ENCODE measurements around the gene SAP30BP. TPM values are rescaled to one million over a fixed set of nuclear protein-coding genes. Genes with fewer than 3 reads are reported as not detected.

The SAP30BP gene
- total and polyA plus RNA-seq, 4 donors = 43.3 to 127 (median 75.6) TPM

GRCh38 chr17:75756451-75757085 lies 89.4 kb downstream of the SAP30BP start:
- intact Hi-C loops (cut with DNase I) = no loop called here
- 88 to 89% methylated on average over 28 to 29 of the region's 29 CpGs for WGBS, 2 donors
- DNase-seq (peak in 1 of 2 donors; percentile 76), ATAC-seq (ENCODE audit: low FRiP score) (no peak)
- H3K36me3 ChIP-seq (ENCODE audit: control insufficient read depth in 1 of 2, insufficient read depth in 2 of 2, low read length in 1 of 2) = no peaks in the 10 kb centered on the region
- H3K27me3 ChIP-seq (ENCODE audit: control insufficient read depth in 1 of 2, insufficient read depth in 2 of 2, low read length in 1 of 2) = no peaks in the 10 kb centered on the region
- no peak overlapping the region for H3K4me3 ChIP-seq (ENCODE audit: low read length in 2 of 2)
- no peak overlapping the region for H3K27ac ChIP-seq (ENCODE audit: low read depth in 1 of 2, low read length in 2 of 2)
- no peaks in the 10 kb centered on the region for H3K9me3 ChIP-seq (ENCODE audit: control insufficient read depth, low read length)
- no peaks in the 10 kb centered on the region for H3K4me1 ChIP-seq (ENCODE audit: control insufficient read depth in 1 of 2, insufficient read depth in 2 of 2, low read length in 2 of 2)

DNA sequence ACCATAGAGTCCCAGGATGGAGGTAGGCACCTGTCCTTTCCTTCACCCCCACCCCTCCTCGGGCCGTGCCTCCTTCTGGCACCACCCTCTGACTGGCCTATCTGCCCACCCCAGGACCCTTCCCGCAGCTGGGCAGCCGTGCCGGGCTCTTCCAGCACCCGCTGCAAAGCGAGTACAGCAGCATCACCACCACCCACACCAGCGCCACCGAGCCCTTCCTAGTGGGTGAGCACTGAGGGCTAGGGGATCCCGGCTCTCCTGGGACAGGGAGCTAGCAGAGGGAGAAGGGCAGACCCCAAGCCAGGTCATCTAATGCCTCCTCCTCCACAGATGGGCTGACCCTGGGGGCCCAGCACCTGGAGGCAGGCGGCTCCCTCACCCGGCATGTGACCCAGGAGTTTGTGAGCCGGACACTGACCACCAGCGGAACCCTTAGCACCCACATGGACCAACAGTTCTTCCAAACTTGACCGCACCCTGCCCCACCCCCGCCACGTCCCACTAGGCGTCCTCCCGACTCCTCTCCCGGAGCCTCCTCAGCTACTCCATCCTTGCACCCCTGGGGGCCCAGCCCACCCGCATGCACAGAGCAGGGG lies 90.0 kb downstream of the SAP30BP start:
- ATAC-seq (ENCODE audit: low FRiP score) = no peak
- no peaks in the 10 kb centered on the region for H3K27me3 ChIP-seq (ENCODE audit: control insufficient read depth in 1 of 2, insufficient read depth in 2 of 2, low read length in 1 of 2)
- 90 to 91% methylated on average over 21 of the region's 21 CpGs for WGBS, 2 donors

More for the DNA sequence above, 90.0 kb downstream of the SAP30BP start:
- Histone ChIP-seq H3K9me3 (ENCODE audit: control insufficient read depth, low read length) (no peaks in the 10 kb centered on the region), H3K27ac (ENCODE audit: low read depth in 1 of 2, low read length in 2 of 2) (no peak overlapping the region), H3K4me1 (ENCODE audit: control insufficient read depth in 1 of 2, insufficient read depth in 2 of 2, low read length in 2 of 2) (no peaks in the 10 kb centered on the region), H3K36me3 (ENCODE audit: control insufficient read depth in 1 of 2, insufficient read depth in 2 of 2, low read length in 1 of 2) (no peaks in the 10 kb centered on the region), H3K4me3 (ENCODE audit: low read length in 2 of 2) (no peak overlapping the region)
- DNase-seq = no peak
- intact Hi-C loops (cut with DNase I) = no loop called here

Other genes with a start within 250 kb of the SAP30BP start
- gene TMEM94, start 210.7 kb upstream of the SAP30BP start, total RNA-seq = 10 to 100 TPM; 51.5 to 74.8 TPM
- gene TMEM94, start 210.7 kb upstream of the SAP30BP start, polyA plus RNA-seq = 10 to 100 TPM; 19.5 to 54.6 TPM
- gene CASKIN2, start 151.8 kb upstream of the SAP30BP start, total RNA-seq = 10 to 100 TPM; 61.5 to 63.4 TPM
- gene CASKIN2, start 151.8 kb upstream of the SAP30BP start, polyA plus RNA-seq = 1 to 10 TPM; 4.0 to 8.9 TPM
- gene TSEN54, start 150.8 kb upstream of the SAP30BP start, total RNA-seq = 10 to 100 TPM; 10.8 to 14.0 TPM
- gene TSEN54, start 150.8 kb upstream of the SAP30BP start, polyA plus RNA-seq = 10 to 100 TPM in 1 of 2 donors, 1 to 10 TPM in 1; 8.8 to 27.3 TPM
- gene LLGL2, start 141.6 kb upstream of the SAP30BP start, total RNA-seq = 10 to 100 TPM in 1 of 2 donors, 1 to 10 TPM in 1; 9.7 to 11.1 TPM
- gene LLGL2, start 141.6 kb upstream of the SAP30BP start, polyA plus RNA-seq = 10 to 100 TPM; 10.1 to 14.4 TPM
- 100 to 1,000 TPM; 113 to 279 TPM for gene MYO15B, start 79.5 kb upstream of the SAP30BP start, total RNA-seq
- 100 to 1,000 TPM; 125 to 151 TPM for gene MYO15B, start 79.5 kb upstream of the SAP30BP start, polyA plus RNA-seq
- 1 to 10 TPM in 1 of 2 donors, under 1 TPM in 1; 0.23 to 1.2 TPM for gene SMIM5, start 33.9 kb upstream of the SAP30BP start, total RNA-seq
- gene SMIM5, start 33.9 kb upstream of the SAP30BP start, polyA plus RNA-seq = 1 to 10 TPM in 1 of 2 donors, under 1 TPM in 1; 0.05 to 2.1 TPM
- gene RECQL5, start 184 bp upstream of the SAP30BP start, total RNA-seq = 10 to 100 TPM; 11.4 to 26.1 TPM
- gene RECQL5, start 184 bp upstream of the SAP30BP start, polyA plus RNA-seq = 10 to 100 TPM in 1 of 2 donors, 1 to 10 TPM in 1; 3.3 to 40.6 TPM
- gene ITGB4, start 54.1 kb downstream of the SAP30BP start, total RNA-seq = 10 to 100 TPM; 40.3 to 69.5 TPM
- gene ITGB4, start 54.1 kb downstream of the SAP30BP start, polyA plus RNA-seq = 10 to 100 TPM in 1 of 2 donors, 1 to 10 TPM in 1; 7.5 to 13.9 TPM
- 10 to 100 TPM; 16.8 to 27.1 TPM for gene GALK1, start 97.9 kb downstream of the SAP30BP start, total RNA-seq
- gene GALK1, start 97.9 kb downstream of the SAP30BP start, polyA plus RNA-seq = 10 to 100 TPM; 16.9 to 44.8 TPM
- gene UNK, start 117.5 kb downstream of the SAP30BP start, total RNA-seq = 10 to 100 TPM; 28.9 to 34.1 TPM
- gene UNK, start 117.5 kb downstream of the SAP30BP start, polyA plus RNA-seq = 10 to 100 TPM in 1 of 2 donors, 1 to 10 TPM in 1; 8.8 to 21.7 TPM
- 10 to 100 TPM; 17.7 to 20.0 TPM for gene UNC13D, start 177.1 kb downstream of the SAP30BP start, total RNA-seq
- 10 to 100 TPM in 1 of 2 donors, 1 to 10 TPM in 1; 3.8 to 23.1 TPM for gene UNC13D, start 177.1 kb downstream of the SAP30BP start, polyA plus RNA-seq
- gene WBP2, start 188.0 kb downstream of the SAP30BP start, total RNA-seq = 100 to 1,000 TPM; 104 to 122 TPM
- gene WBP2, start 188.0 kb downstream of the SAP30BP start, polyA plus RNA-seq = 100 to 1,000 TPM in 1 of 2 donors, 10 to 100 TPM in 1; 54.6 to 123 TPM
- 10 to 100 TPM; 39.8 to 88.5 TPM for gene TRIM47, start 211.2 kb downstream of the SAP30BP start, total RNA-seq
- gene TRIM47, start 211.2 kb downstream of the SAP30BP start, polyA plus RNA-seq = 10 to 100 TPM; 15.7 to 47.7 TPM
- 10 to 100 TPM; 15.1 to 26.6 TPM for gene TRIM65, start 229.6 kb downstream of the SAP30BP start, total RNA-seq
- gene TRIM65, start 229.6 kb downstream of the SAP30BP start, polyA plus RNA-seq = 10 to 100 TPM; 10.0 to 12.8 TPM
- 10 to 100 TPM; 51.3 to 65.4 TPM for gene MRPL38, start 237.5 kb downstream of the SAP30BP start, total RNA-seq
- gene MRPL38, start 237.5 kb downstream of the SAP30BP start, polyA plus RNA-seq = 100 to 1,000 TPM in 1 of 2 donors, 10 to 100 TPM in 1; 25.2 to 128 TPM